Fibroblast of villous mesenchyme (primary cell): Measurements from ENCODE around the gene PKN2. TPM values are rescaled to one million over a fixed set of nuclear protein-coding genes. Genes with fewer than 3 reads are reported as not detected.
"Not testable (repeated sequence)": the region's sequence is repeated elsewhere in the genome, so short reads cannot be mapped to it uniquely, and the experiment has no call there.

Source experiments
- DNase-seq: peaks from one replicate; pipeline ENCODE4 v3.0.0-alpha.2; 2010; ENCODE audit warnings: low read depth
- H3K4me3 ChIP-seq: 2 replicates; pipeline ENCODE4 v1.5.1; 2011; ENCODE audit warnings: low read depth, mild to moderate bottlenecking, low read length
- total RNA-seq: library from RNA; depleted of rRNA; stranded (reverse); fragments of >200 nt; gene quantifications from 2 replicates; pipeline ENCODE4 v1.2.3, GENCODE V29; 2012
- TF ChIP-seq, protein P1 (sequence below): IDR thresholded peaks from 2 replicates; pipeline ENCODE4 v1.5.1; 2012; ENCODE audit warnings: low read depth, mild to moderate bottlenecking, low read length; ENCODE audit not compliant: insufficient read depth

The PKN2 gene
- total RNA-seq, 1 donor: 56.1 TPM

DNA sequence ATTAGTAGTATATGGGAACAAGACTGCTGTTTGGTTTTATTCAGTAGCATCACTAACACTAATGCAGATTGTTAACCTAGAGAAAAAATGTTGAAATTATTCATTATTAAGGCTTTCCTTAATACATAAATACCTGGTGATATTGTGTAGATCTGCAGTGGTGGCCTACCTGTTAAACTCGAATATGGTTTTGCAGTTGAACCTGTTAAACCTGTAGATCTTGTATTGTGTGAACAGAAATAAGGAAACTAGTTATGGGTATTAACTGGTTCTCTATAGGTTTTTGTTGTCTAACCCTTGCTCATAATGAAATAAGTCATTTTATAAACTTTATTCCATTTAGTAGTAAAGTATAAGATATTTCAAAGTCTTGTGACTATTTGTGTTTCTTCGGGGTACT lies 23.9 kb downstream of the PKN2 start:
- TF ChIP-seq, protein P1, sequence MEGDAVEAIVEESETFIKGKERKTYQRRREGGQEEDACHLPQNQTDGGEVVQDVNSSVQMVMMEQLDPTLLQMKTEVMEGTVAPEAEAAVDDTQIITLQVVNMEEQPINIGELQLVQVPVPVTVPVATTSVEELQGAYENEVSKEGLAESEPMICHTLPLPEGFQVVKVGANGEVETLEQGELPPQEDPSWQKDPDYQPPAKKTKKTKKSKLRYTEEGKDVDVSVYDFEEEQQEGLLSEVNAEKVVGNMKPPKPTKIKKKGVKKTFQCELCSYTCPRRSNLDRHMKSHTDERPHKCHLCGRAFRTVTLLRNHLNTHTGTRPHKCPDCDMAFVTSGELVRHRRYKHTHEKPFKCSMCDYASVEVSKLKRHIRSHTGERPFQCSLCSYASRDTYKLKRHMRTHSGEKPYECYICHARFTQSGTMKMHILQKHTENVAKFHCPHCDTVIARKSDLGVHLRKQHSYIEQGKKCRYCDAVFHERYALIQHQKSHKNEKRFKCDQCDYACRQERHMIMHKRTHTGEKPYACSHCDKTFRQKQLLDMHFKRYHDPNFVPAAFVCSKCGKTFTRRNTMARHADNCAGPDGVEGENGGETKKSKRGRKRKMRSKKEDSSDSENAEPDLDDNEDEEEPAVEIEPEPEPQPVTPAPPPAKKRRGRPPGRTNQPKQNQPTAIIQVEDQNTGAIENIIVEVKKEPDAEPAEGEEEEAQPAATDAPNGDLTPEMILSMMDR: no peak
- DNase-seq: no peak
- no peak overlapping the region for H3K4me3 ChIP-seq

DNA sequence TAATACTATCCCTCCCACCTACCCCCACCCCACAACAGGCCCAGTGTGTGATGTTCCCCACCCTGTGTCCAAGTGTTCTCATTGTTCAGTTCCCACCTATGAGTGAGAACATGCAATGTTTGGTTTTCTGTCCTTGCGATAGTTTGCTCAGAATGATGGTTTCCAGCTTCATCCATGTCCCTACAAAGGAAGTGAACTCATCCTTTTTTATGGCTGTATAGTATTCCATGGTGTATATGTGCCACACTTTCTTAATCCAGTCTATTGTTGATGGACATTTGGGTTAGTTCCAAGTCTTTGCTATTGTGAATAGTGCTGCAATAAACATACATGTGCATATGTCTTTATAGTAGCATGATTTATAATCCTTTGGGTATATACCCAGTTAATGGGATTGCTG lies 28.8 kb downstream of the PKN2 start:
- H3K4me3 ChIP-seq, DNase-seq: not testable (repeated sequence)

DNA sequence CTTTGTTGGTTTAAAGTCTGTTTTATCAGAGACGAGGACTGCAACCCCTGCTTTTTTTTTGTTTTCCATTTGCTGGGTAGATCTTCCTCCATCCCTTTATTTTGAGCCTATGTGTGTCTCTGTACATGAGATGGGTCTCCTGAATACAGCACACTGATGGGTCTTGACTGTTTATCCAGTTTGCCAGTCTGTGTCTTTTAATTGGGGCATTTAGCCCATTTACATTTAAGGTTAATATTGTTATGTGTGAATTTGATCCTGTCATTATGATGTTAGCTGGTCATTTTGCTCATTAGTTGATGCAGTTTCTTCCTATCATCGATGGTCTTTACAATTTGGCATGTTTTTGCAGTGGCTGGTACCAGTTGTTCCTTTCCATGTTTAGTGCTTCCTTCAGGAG lies 32.5 kb downstream of the PKN2 start:
- H3K4me3 ChIP-seq, DNase-seq: not testable (repeated sequence)

DNA sequence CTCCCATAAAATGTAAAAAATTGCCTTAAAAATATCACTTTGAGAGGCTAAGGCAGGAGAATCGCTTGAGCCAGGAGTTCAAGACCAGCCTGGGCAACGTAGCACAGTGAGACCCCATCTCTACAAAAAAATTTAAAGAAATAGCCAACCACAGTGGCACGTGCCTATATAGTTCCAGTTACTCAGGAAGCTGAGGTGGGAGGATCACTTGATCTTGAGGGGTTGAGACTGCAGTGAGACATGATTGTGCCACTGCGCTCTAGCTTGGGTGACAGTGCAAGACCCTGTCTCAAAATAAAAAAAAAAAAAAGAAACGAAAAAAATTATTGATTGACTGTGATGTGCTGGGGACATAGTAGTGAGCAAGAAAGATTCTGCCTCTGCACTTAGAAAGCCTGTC lies 38.4 kb downstream of the PKN2 start:
- TF ChIP-seq, protein P1: no peak
- H3K4me3 ChIP-seq: no peak overlapping the region
- no peak for DNase-seq

DNA sequence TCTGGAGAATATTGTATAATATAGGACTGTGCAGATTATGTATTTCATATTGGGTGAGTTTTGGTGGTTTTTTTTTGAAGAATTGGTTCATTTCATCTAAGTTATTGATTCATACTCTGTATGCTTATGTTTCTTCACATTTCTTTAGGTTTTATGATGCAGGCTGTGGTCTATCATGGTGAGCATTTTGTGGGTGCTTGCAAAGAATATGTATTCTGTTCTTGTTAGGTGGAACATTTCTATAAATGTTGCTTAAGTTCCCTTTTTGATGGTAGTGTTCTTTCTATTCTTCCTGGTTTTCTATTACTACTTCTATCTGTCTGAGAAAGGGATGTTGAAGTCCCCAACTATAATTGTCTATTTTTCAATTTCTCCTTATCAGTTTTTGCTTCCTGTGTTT lies 42.6 kb downstream of the PKN2 start:
- DNase-seq: no peak
- TF ChIP-seq, protein P1: no peak
- H3K4me3 ChIP-seq: no peak overlapping the region

DNA sequence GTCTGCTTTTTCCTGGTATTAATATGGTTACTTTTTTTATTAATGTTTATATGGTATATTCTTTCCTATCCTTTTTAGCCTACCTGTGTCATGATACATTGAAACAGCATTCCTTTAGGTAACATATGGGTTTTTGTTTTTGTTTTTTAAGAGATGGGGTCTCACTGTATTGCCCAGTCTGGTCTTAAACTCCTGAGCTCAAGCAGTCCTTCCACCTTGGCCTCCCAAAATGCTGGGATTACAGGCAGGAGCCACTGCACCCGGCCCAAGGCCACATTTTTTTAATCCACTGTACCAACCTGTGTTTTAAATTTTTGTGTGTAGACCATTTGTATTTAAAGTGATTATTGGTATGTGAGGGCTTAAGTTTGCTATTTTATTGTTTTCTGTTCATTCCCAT lies 43.1 kb downstream of the PKN2 start:
- TF ChIP-seq, protein P1: no peak
- no peak for DNase-seq
- H3K4me3 ChIP-seq: no peak overlapping the region

DNA sequence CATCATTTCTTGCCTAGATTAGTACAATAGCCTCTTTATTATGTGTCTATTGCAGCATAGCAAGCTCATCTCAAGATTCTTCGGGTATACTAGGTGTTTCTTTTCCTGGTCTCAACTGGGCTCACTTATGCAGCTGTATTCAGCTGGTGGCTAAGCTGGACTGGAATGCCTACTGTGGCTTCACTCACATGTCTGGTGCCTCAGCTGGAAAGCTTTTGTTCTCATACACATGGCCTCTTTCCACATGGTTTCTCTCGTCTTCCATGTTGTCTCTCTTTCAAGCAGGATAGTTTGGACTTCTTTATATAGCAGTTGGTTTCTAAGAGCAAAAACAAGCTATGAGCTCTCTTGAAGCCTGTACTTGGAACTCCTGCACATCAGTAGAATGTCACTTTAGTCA lies 45.2 kb downstream of the PKN2 start:
- DNase-seq: no peak
- H3K4me3 ChIP-seq: no peak overlapping the region
- TF ChIP-seq, protein P1: no peak

DNA sequence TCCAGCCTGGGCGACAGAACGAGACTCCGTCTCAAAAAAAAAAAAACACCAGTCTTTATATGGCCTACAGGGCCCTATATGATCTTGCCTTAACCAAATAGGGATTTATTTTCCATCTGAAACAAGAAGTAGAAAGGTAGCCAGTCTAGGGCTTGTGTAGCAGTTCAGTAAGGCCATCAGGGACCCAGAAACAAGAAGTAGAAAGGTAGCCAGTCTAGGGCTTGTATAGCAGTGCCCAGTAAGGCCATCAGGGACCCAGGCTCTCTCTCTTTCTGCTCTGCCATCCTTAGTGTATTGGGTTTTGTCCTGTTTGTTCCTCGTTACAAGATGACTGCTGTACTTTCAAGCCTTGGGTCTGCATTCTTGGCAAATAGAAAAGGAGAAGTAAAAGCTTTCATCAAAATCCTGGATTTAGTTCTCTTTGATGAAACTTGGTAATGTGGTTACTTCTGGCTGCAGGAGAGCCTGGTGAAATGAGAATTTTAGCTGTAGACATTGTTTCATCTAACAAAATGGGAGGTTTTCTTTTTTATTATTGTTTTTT lies 46.1 kb downstream of the PKN2 start:
- TF ChIP-seq, protein P1: no peak
- no peak overlapping the region for H3K4me3 ChIP-seq
- no peak for DNase-seq
